Aorta (tissue), 5 donors: ENCODE measurements around the gene FGF8. TPM values are rescaled to one million over a fixed set of nuclear protein-coding genes. Genes with fewer than 3 reads are reported as not detected.
A peak's percentile ranks its signal among the peaks of the same experiment; 100 is the strongest.

Source experiments
- ATAC-seq: fragments of 200-7000 bp; cut with Tn5 transposase; one replicate; pipeline ENCODE4 v1.9.1; 2022; ENCODE audit warnings: moderate library complexity; ENCODE audit not compliant: low FRiP score
- DNase-seq, 2 donors: peaks; one replicate each; pipeline ENCODE4 v3.0.0-alpha.2; 2020
- H3K27ac ChIP-seq, 2 donors: one replicate each; pipeline ENCODE4 v1.5.1; 2013; ENCODE audit warnings: low read length in 2 of 2, mild to moderate bottlenecking in 2 of 2, moderate library complexity in 2 of 2, control low read depth in 1 of 2, inconsistent platforms in 1 of 2, low read depth in 1 of 2
- H3K27me3 ChIP-seq, 2 donors: one replicate each; pipeline ENCODE4 v1.6.1; 2013; ENCODE audit warnings: control low read depth in 1 of 2, low read length in 1 of 2, mild to moderate bottlenecking in 1 of 2, moderate library complexity in 1 of 2; ENCODE audit not compliant: insufficient read depth in 2 of 2, control insufficient read depth in 1 of 2
- H3K36me3 ChIP-seq, 2 donors: one replicate each; pipeline ENCODE4 v1.6.1; 2013; ENCODE audit warnings: control low read depth in 1 of 2, low read length in 1 of 2, mild to moderate bottlenecking in 1 of 2; ENCODE audit not compliant: insufficient read depth in 2 of 2, control insufficient read depth in 1 of 2
- H3K4me1 ChIP-seq, 2 donors: one replicate each; pipeline ENCODE4 v1.6.1; 2013; ENCODE audit warnings: low read length in 2 of 2, control low read depth in 1 of 2, mild to moderate bottlenecking in 1 of 2, moderate library complexity in 1 of 2; ENCODE audit not compliant: insufficient read depth in 2 of 2, control insufficient read depth in 1 of 2
- H3K4me3 ChIP-seq, 2 donors: one replicate each; pipeline ENCODE4 v1.5.1; 2013; ENCODE audit warnings: low read length in 2 of 2, control low read depth in 1 of 2, mild to moderate bottlenecking in 1 of 2
- H3K9me3 ChIP-seq: one replicate; pipeline ENCODE4 v1.6.1; 2013; ENCODE audit warnings: mild to moderate bottlenecking, low read length; ENCODE audit not compliant: control insufficient read depth
- WGBS, 2 donors: extraction: QIAGEN DNeasy Blood & Tissue Kit; methylation state at CpG; one replicate each; pipeline ENCODE4 v1.1.7; 2013; 5-methylcytosine and 5-hydroxymethylcytosine counted together
- intact Hi-C, 2 donors: fragments of 100-400 bp; cut with DNase I; formaldehyde crosslinking; loops; one replicate each; pipeline versions ENCODE4 v1.14.2 to v1.15.0; 2022
- polyA plus RNA-seq, 2 donors: library from polyadenylated mRNA; stranded (reverse); fragments of 200-250 nt; gene quantifications; one replicate each; pipeline ENCODE4 v1.2.3, GENCODE V29; 2013
- total RNA-seq, 2 donors: library from RNA; stranded (reverse); fragmentation: NEBNext Ultra II Directional; extraction: Animal tissue kit (Norgen Biotek cat#: 25700); gene quantifications; one replicate each; pipeline ENCODE4 v1.2.1, GENCODE V29; 2021
- donor health status: healthy with polysubstance abuse.
- donor health status: Bipolar disorder and iron deficiency.
- donor health status: DM: no; HTN: no; CAD: no.
- donor health status: DM: no; HTN: no; CAD: no.
- donor health status: DM: yes; HTN: yes; CAD: no.

FGF8 gene
- total and polyA plus RNA-seq, 4 donors = not detected

- H3K27me3 ChIP-seq = no peaks in the 10 kb centered on the region
- no peak for ATAC-seq
- H3K9me3 ChIP-seq = no peaks in the 10 kb centered on the region
- H3K27ac ChIP-seq = no peak overlapping the region
- peaks cover 6 to 7% of the 10 kb centered on the region in 2 donors for H3K36me3 ChIP-seq
- DNase-seq = no peak
- WGBS, 2 donors = 68 to 76% methylated on average over 2 of the region's 2 CpGs
- intact Hi-C loops = loop anchor here (5.0 kb wide), 3 partner anchors 182 to 567 kb away; no protein-coding TSS in a partner anchor
- no peak overlapping the region for H3K4me3 ChIP-seq
- no peaks in the 10 kb centered on the region for H3K4me1 ChIP-seq
Measured at GRCh38 chr10:101784558-101784957, 8.6 kb upstream of the FGF8 start.

GRCh38 chr10:101783736-101784118, 7.8 kb upstream of the FGF8 start:
- H3K9me3 ChIP-seq = no peaks in the 10 kb centered on the region
- intact Hi-C loops = loop anchor here (5.0 kb wide), 3 partner anchors 181 to 566 kb away; no protein-coding TSS in a partner anchor
- no peaks in the 10 kb centered on the region for H3K4me1 ChIP-seq
- no peaks in the 10 kb centered on the region for H3K27me3 ChIP-seq
- peaks cover 4 to 7% of the 10 kb centered on the region in 2 donors for H3K36me3 ChIP-seq
- H3K27ac ChIP-seq = no peak overlapping the region
- H3K4me3 ChIP-seq = peak overlapping the region; percentile 43 to 49
- ATAC-seq (no peak), DNase-seq (peak in 1 of 2 donors; percentile 8)
- 45 to 46% methylated on average over 10 of the region's 10 CpGs for WGBS, 2 donors

GRCh38 chr10:101782811-101783735, 7.2 kb upstream of the FGF8 start, which contains the start of gene NPM3:
TSS of gene NPM3 (minus strand) at chr10:101783446. CDS start at chr10:101783390, 56 bp downstream.
- ATAC-seq = peak; percentile 75
- H3K27ac ChIP-seq = no peak within 1 kb of the TSS
- intact Hi-C loops = loop anchor here (5.0 kb wide), 3 partner anchors 181 to 566 kb away; no protein-coding TSS in a partner anchor
- peak within 1 kb of the TSS; percentile 43 to 49 for H3K4me3 ChIP-seq
- no peaks in the 10 kb centered on the region for H3K4me1 ChIP-seq
- H3K27me3 ChIP-seq = no peaks in the 10 kb centered on the region
- no peaks in the 10 kb centered on the region for H3K9me3 ChIP-seq
- 1 to 2% methylated on average over 54 to 57 of the region's 57 CpGs for WGBS, 2 donors
- DNase-seq = peak; percentile 89 to 94
- peaks cover 4 to 7% of the 10 kb centered on the region in 2 donors for H3K36me3 ChIP-seq

- ATAC-seq = no peak
- peak in 1 of 2 donors; percentile 65 for DNase-seq
- intact Hi-C loops = loop anchor here (2.0 to 5.0 kb wide), 4 partner anchors 179 to 565 kb away; no protein-coding TSS in a partner anchor
Measured at GRCh38 chr10:101781984-101782810, 6.3 kb upstream of the FGF8 start.

GRCh38 chr10:101781655-101781983, 5.7 kb upstream of the FGF8 start:
- 77 to 83% methylated on average over 7 of the region's 7 CpGs for WGBS, 2 donors
- ATAC-seq = no peak
- no peak overlapping the region for H3K27ac ChIP-seq
- H3K4me3 ChIP-seq = no peak overlapping the region
- peak in 1 of 2 donors; percentile 56 for DNase-seq
- intact Hi-C loops = loop anchor here (2.0 to 5.0 kb wide), 4 partner anchors 179 to 564 kb away; no protein-coding TSS in a partner anchor
- H3K27me3 ChIP-seq = no peaks in the 10 kb centered on the region
- H3K36me3 ChIP-seq = peaks cover 4 to 6% of the 10 kb centered on the region in 2 donors
- H3K9me3 ChIP-seq = no peaks in the 10 kb centered on the region
- H3K4me1 ChIP-seq = no peaks in the 10 kb centered on the region

More at GRCh38 chr10:101781984-101782810, 6.3 kb upstream of the FGF8 start:
- WGBS, 2 donors = 54 to 55% methylated on average over 17 of the region's 17 CpGs
- Histone ChIP-seq H3K4me1 (no peaks in the 10 kb centered on the region), H3K9me3 (no peaks in the 10 kb centered on the region), H3K4me3 (no peak overlapping the region), H3K36me3 (peaks cover 4 to 7% of the 10 kb centered on the region in 2 donors), H3K27me3 (no peaks in the 10 kb centered on the region), H3K27ac (no peak overlapping the region)

GRCh38 chr10:101780818-101781654, 5.1 kb upstream of the FGF8 start:
- H3K4me1 ChIP-seq = no peaks in the 10 kb centered on the region

GRCh38 chr10:101780187-101780817, 4.4 kb upstream of the FGF8 start:
- WGBS, 2 donors = 22 to 24% methylated on average over 17 of the region's 17 CpGs

More at GRCh38 chr10:101780818-101781654, 5.1 kb upstream of the FGF8 start:
- H3K27ac ChIP-seq = no peak overlapping the region
- DNase-seq = peak; percentile 69 to 87
- intact Hi-C loops = loop anchor here (2.0 to 5.0 kb wide), 4 partner anchors 178 to 564 kb away; no protein-coding TSS in a partner anchor
- H3K27me3 ChIP-seq = no peaks in the 10 kb centered on the region
- ATAC-seq = peak; percentile 74
- peaks cover 2% of the 10 kb centered on the region in 2 donors for H3K36me3 ChIP-seq
- 58 to 60% methylated on average over 14 of the region's 14 CpGs for WGBS, 2 donors
- no peak overlapping the region for H3K4me3 ChIP-seq
- H3K9me3 ChIP-seq = no peaks in the 10 kb centered on the region

More at GRCh38 chr10:101780187-101780817, 4.4 kb upstream of the FGF8 start:
- no peaks in the 10 kb centered on the region for H3K27me3 ChIP-seq
- no peak overlapping the region for H3K4me3 ChIP-seq
- H3K4me1 ChIP-seq = no peaks in the 10 kb centered on the region
- no peaks in the 10 kb centered on the region for H3K9me3 ChIP-seq
- intact Hi-C loops = loop anchor here (2.0 to 5.0 kb wide), 4 partner anchors 178 to 563 kb away; no protein-coding TSS in a partner anchor
- no peaks in the 10 kb centered on the region for H3K36me3 ChIP-seq
- no peak overlapping the region for H3K27ac ChIP-seq
- DNase-seq (peak in 1 of 2 donors; percentile 62), ATAC-seq (no peak)
